ENCODE data around the gene NUP98. TPM values are rescaled to one million over a fixed set of nuclear protein-coding genes. Genes with fewer than 3 reads are reported as not detected.
"Not testable (repeated sequence)": the region's sequence is repeated elsewhere in the genome, so short reads cannot be mapped to it uniquely, and the experiment has no call there.

Gene NUP98
- total RNA-seq, 1 donor from 2014 or later: 110 TPM

DNA sequence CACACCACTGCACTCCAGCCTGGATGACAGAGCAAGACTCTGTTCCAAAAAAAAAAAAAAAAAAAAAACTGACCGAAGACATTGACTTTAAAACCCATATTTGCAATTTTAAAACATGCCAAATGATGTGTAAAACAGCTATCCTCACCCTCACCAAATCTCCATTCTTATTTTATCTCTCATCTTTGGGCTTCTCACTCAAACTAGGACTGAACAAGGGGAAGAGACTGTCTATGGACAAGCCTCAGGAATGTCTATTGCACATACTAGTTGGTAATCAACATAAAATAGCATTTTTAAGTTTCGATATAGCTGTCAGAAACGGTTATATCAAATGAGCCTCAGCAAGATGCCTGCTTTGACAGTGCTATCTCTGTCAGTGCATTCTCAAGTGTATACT lies 118.3 kb downstream of the NUP98 start:
- intact Hi-C loops (cut with micrococcal nuclease): no loop called here

DNA sequence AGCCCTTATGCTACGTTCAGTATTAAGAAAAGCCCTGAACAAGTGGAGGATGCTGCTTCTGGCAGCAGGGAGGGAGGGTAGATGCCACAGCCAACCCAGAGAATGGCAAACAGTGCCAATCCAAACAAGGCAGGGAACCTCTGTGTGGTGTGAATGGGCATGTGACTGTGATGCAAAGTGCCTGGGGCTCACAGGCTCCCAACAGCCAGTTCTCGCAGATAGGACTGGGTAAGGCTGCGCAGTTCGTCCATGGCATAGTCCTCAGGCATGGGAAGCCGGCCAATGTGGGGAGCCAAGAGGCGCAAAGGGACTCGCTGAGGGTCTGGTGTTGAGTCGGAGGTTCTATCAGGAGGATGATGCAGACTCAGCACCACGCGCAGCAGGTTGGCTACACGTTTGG lies 121.4 kb downstream of the NUP98 start:
- intact Hi-C loops (cut with micrococcal nuclease): no loop called here

DNA sequence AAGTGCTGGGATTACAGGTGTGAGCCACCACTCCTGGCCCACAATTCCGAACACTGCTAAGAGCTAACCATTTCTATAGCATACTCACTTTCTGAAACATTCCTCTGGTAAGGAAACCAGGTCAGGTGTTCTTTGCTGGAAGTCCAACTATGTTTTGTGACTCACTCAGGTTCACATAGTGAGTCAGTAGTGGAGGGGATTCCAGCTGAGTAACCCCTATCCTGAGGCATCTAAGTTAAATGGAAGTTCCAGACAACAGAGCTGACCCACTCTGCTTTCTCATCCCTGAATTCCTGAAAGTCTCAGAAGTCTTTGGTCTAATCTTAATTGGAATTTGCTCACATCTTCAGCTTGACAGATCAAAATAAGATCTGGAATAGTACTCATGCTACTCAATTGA lies 123.2 kb downstream of the NUP98 start:
- intact Hi-C loops (cut with micrococcal nuclease): no loop called here

DNA sequence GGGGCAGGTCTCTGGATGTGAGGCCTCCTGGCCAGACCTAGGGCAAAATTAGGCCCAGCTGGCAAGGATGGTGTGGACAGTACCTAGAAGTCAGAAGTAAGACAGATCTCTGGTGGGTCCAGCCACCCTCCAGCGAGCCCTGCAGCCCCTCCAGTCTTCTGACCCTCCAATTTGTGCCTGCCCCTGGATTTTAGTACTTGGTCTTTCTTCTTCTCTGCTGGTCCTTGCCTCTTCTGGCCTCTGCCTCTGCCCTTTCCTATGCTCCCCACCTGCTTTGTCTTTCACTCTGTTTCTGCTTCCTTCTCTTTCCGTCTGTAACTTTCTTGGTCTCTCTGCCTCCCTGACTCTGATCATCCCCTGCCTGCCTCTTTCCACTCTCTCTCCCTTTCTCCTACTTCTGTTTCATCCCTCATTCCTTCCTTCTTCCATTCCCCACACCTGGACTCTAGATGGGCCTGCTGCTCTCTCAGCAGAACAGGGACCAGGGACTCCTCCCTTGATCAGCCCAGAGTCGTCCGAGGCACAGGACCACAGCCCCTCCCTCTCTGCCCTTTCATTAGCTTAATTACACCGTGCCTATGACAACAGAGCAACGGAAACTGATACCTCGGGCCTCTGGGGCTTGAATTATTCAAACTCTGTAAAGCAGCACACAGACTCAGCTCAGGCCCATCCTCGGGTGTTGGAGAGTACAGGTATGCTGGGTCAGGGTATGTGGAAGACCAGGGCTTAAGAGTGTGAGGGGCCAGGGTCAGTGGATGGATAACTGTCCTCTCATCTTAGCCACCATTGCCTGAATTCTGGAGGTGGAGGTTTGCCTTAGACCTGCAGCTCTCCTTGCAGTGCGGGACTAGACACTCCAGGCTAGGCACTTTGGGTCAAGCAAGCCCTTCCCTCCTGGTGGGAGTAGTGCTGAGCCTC lies 125.8 kb downstream of the NUP98 start, which contains the start of gene CHRNA10:
TSS of gene CHRNA10 (minus strand) at position 51 of the 921 bp plus-strand sequence. CDS start 72 bp downstream, outside the sequence.
- intact Hi-C loops (cut with micrococcal nuclease): no loop called here

DNA sequence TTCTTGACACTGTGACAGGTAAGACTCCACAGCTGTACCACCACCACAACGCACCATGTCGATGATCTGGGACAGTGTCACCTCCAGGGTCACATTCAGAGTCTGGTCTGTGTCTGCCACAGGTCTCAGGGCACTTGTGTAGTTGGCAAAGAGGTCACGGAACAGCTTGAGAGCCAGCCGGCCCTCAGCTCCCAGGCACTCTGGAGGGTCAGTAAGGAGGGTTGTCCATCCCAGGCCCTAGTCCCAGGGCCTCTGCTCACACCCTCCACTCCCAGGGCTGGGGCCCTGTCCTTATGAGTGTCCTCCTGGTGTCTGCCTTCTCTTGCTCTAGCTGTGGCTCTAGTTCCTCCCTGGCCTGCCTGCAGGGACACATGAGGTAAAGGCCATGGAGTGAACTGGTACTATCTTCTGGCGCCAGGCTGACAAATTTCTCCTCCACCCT lies 127.6 kb downstream of the NUP98 start:
- intact Hi-C loops (cut with micrococcal nuclease): no loop called here

DNA sequence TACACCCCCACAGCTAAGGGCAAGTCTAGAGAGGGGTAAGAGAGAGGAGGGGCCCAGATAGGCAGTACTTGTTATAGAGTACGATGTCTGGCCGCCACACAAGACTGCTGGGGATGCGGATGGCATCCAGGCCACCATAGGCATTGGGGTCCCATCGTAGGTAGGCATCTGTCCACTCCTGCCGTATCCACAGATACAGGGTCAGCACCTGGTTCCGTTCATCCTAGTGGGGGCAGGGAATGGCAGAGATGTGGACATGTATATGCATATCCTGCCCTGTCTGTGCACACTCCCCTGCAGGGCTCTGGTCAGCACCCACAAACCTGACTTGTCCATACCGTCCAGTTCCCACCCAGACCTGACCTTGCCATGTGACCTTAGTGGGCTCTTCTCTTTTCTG lies 128.2 kb downstream of the NUP98 start:
- intact Hi-C loops (cut with micrococcal nuclease): no loop called here

DNA sequence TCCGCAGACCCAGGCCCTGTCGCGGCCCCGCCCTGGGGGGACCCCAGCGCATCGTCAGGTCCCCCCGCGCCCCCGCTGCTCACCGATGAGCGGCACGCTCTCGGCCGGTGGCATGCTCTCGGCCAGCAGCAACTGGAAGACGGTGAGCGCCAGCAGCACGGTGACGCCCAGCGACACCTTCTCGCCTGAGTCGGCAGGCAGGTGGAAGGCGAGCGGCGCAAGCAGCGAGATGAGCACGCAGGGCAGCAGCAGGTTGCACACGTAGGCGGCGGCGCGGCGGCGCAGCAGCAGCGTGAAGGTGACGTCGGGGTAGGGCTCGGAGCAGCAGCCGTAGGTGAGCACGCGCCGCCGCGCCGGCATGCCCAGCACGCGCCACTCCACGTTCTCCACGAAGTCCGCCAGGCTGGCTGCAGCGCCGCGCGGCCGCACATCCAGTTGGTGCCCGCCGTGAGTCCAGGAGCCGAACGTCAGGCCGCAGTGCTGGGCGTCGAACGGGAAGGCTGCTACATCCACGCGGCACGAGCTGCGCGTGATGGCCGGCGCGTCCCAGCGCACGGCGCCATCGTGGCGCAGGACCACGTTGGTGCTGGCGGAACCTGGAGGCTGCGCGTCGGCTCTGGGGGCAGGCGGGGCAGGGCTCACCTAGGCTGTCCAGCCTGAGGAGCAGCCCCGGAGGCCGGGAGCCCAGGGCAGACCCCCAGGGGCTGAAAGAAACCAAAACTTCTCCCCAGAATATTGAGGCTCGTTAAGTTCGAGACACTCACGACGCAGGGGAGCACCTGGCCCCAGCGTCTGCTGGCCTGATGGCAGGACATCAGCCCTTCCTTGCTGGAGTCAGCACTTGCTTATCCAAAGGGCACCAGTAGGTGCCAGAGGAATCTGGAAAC lies 130.0 kb downstream of the NUP98 start:
- intact Hi-C loops (cut with micrococcal nuclease): no loop called here

DNA sequence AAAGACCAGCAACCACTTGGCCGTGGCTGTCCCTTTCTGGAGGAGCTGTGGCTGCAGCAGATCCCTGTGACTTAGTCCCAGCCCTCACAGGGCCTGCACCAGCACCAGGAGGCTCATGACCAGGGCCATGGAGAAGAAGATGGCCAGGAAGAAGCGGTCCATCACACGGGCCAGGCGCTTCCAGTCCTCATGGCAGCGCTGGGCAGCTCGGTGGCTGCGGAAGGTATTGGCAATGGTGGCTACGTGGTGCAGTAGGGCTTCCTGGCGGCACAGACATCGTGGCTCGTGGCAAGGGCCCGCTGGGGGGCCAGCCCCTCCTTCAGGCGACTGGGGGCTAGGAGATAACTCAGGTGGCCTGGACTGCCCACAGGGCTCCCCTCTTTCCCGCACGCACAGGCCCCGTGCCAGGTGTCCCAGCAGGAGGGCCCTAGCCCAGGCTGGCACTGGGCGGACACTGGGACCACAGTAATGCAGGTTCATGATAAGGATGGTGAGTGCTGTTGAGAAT lies 131.3 kb downstream of the NUP98 start:
- intact Hi-C loops (cut with micrococcal nuclease): no loop called here

DNA sequence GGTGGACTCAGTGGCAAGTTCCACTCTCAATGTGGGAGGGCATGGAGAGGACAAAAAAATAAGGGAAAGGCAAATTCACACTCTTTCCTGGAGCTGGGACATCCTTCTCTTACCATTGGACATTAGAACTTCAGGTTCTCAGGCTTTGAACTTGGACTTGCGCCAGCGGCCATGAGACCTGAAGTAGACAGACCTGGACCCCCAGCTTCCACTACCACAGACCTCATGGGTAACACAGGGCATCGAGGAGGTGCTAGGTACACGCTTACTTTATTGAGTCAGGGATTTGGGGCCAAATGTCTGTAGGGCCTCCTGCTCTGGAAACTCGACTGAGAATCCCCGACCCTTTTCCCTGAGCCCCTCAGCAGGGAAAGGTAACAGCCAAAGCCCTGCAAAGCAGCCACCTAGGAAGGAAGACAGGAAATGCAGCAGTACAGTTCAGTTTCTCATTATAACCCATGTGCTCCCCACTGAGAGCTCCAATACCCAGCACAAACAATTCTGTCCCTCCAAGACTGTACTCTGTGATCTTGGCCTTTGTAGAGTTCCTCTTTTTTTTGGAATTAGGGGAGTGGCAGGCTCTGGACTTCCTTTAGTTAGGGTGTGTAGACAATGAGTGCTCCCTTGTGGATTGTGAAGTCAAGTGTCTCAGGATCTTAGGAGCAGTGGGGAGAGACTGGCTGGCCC lies 131.9 kb downstream of the NUP98 start:
- intact Hi-C loops (cut with micrococcal nuclease): no loop called here

DNA sequence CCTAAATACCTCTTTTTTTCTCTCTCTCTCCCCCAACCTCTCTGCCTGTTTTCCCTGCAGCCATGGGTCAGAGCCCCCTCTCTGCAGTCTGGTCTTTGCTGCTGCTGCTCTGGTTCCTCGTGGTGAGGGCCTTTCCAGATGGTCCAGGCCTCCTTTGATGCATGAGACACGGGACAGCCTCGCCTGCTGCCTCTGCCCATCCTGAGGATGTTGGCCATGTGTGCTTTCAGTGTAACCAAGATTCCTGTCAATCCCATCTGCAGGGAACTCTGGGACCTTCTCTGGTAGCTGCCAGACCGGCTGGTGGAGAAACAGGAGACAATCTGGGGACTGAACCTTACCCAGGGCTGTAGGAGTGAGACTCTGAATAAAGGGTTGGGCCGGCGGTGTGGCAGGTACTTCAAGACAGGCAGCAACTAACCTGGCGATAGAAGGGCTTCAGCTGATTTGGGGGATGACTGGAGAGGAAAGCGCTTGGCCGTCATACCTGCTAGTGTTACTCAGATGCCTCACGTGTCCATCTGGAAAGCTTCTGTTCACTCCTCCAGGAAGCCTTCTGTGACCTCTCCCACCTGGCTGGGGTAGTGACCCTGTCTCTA lies 133.2 kb downstream of the NUP98 start:
- intact Hi-C loops (cut with micrococcal nuclease): no loop called here

DNA sequence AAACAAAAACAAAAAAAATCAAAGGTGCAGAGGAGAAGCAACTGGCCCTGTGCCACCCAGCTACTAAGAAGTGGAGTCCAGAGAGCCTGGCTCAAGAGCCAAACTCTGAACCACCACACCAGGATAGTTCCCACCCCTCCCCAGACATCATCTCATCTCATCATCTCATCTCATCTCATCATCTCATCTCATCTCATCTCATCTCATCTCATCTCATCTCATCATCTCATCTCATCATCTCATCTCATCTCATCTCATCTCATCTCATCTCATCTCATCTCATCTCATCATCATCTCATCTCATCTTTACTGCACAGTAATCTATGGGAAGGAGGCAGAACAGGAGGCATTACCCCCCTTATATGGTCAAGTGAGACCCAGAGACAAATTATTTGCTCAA lies 134.5 kb downstream of the NUP98 start:
- intact Hi-C loops (cut with micrococcal nuclease): no loop called here

DNA sequence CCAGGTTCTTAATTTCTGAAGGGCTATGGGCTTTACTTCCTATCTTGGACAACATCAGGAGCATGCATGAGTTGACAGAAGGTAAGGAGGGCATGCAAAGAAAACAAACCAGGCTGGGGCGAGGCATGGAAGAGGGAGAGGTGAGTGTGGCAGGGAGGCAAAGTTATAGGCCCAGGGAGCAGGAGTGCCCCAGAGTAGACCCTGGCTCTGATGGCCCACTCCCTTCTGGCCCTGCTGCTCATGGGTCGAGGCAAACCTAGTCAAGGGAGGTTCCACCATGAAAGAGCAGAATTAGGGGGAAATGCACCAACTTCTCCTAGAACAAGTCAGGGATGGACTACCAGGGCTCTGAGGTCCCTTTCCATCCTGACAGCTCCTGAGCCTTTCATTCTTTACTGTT lies 136.4 kb downstream of the NUP98 start:
- intact Hi-C loops (cut with micrococcal nuclease): no loop called here

DNA sequence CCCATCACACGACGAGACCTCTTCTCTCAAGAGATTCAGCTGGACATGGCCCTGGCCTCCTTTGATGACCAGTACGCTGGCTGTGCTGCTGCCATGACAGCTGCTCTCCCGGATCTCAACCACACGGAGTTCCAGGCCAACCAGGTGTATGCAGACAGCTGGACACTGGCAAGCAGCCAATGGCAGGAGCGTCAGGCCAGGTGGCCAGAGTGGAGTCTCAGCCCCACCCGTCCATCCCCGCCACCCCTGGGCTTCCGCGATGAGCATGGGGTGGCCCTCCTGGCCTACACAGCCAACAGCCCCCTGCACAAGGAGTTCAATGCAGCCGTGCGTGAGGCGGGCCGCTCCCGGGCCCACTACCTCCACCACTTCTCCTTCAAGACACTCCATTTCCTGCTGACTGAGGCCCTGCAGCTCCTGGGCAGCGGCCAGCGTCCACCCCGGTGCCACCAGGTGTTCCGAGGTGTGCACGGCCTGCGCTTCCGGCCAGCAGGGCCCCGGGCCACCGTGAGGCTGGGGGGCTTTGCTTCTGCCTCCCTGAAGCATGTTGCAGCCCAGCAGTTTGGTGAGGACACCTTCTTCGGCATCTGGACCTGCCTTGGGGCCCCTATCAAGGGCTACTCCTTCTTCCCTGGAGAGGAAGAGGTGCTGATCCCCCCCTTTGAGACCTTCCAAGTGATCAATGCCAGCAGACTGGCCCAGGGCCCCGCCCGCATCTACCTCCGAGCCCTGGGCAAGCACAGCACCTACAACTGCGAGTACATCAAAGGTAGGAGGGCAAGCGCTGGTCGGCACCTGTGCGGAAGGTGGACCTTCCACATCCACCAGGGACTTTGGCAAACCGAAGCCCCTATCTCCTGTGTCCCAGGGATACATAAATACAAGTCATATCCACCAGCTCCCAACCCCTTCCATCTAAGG lies 137.5 kb downstream of the NUP98 start:
- intact Hi-C loops (cut with micrococcal nuclease): no loop called here

DNA sequence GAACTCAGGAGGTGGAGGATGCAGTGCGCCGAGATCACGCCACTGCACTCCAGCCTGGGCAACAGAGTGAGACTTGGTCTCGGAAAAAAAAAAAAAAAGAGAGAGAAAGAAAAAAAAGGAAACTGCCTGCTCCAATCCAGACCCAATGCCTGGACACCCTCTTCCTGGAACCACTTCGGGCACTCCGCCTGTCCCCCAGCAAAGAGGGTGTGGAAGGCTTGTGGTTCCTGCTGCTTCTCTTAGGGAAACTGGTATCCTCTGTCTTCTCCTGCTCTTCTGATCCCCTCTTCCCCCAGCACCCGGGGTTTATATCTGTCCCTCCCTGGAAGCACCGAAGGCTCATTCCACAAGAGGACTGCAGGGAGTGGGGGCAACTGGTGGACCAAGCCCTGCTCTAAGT lies 139.1 kb downstream of the NUP98 start:
- intact Hi-C loops (cut with micrococcal nuclease): no loop called here

DNA sequence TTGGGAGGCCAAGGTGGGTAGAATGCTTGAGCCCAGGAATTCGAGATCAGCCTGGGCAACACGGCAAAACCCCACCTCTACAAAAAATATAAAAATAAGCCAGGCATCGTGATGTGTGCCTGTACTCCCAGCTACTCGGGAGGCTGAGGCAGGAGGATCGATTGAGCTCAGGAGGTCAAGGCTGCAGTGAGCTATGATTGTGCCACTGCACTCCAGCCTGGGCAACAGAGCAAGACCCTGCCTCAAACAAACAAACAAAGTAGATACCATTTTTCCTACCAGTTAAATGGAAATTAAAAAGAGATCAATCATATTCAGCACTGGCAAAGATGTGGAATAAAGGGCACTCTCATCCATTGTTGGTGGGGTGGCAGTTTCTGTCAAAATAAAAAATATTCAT lies 140.0 kb downstream of the NUP98 start:
- intact Hi-C loops (cut with micrococcal nuclease): not testable (repeated sequence)

DNA sequence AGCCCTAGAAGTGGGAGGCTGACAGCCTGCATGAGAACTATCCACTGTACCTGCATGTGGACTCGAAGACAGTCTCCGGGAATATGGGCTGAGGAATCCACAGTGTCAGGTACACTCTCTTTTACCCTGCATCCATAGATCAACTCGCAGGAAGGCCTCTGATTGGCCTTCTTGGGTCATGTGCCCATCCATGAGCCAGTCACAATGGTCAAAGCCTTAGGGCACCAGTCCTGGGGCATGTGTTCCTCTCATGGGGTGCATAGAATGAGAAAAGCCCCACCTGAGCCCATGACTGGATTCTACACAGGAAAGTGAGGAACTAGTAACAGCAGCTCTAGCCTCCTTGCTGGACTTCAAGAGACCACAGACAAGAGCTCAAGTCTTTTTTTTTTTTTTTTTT lies 141.8 kb downstream of the NUP98 start:
- intact Hi-C loops (cut with micrococcal nuclease): no loop called here

DNA sequence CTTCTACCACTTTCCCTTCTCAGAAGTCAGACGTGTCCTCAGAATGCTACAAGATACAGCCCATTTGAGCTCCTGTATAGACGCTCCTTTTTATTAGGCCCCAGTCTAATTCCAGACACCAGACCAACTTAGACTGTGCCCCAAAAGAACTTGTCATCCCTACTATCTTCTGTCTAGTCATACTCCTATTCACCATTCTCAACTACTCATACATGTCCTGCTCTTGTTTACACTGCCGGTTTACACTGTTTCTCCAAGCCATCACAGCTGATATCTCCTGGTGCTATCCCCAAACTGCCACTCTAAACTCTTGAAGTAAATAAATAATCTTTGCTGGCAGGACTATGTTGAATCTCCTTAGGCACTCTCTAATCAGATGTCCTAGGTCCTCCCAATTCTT lies 144.8 kb downstream of the NUP98 start:
- intact Hi-C loops (cut with micrococcal nuclease): not testable (repeated sequence)

DNA sequence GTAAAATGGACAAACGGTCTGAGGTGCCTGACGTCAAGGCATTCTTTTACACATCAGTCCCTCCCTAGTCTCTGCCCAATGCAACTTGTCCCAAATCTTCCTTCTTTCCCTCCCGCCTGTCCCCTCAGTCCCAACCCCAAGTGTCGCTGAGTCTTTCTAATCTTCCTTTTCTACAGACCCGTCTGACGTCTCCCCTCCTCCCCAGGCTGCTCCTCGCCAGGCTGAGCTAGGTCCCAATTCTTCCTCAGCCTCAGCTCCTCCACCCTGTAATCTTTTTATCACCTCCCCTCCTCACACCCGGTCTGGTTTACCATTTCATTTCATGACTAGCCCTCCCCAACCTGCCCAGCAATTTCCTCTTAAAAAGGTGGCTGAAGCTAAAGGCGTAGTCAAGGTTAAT lies 148.0 kb downstream of the NUP98 start:
- intact Hi-C loops (cut with micrococcal nuclease): not testable (repeated sequence)

DNA sequence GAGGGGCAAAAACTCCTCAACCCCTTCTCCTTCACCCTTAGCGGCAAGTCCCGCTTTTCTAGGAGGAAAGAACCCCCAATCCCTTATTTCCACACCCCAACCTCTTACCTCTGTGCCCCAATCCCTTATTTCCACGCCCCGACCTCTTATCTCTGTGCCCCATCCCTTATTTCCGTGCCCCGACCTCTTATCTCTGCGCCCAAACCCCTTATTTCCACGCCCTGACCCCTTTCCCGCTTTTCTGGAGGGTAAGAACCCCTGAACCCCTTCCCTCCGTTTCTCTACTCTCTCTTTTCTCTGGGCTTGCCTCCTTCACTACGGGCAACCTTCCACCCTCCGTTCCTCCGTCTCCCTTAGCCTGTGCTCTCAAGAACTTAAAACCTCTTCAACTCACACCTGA lies 148.5 kb downstream of the NUP98 start:
- intact Hi-C loops (cut with micrococcal nuclease): not testable (repeated sequence)

DNA sequence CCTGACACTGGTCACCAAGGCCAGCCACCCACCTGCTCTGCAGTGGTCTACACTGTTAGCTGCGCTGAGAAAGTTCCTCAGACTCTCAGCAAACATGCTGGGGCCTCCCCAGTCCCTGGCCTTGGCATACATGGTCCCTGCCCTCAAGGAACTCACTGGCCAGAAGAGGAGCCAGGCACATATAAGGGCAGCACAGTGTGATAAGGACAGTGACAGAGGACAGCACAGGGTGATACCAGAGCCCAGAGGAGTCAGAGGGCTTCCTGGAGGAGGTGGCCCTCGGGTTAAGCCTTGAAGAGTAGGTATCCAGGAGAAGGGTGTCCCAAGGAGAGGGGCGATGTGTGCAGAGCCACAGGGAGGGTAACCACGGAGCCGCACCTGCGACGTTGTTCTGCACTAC lies 151.8 kb downstream of the NUP98 start:
- intact Hi-C loops (cut with micrococcal nuclease): no loop called here
